Activated CD4-positive, alpha-beta memory T cell treated with anti-CD3 and anti-CD28 coated beads for 36 hours (primary cell): ENCODE measurements around the gene AMELX. TPM values are rescaled to one million over a fixed set of nuclear protein-coding genes. Genes with fewer than 3 reads are reported as not detected.

Experiments
- CTCF ChIA-PET: fragments of 350-600 bp; sonication (Branson Sonifier 250); formaldehyde crosslinking; loops from one replicate; lab custom pipeline; 2021; ENCODE audit warnings: antibody characterized with exemption, inconsistent platforms; lab: Charles Lee
- POLR2A ChIA-PET: fragments of 350-600 bp; sonication (Branson Sonifier 250); formaldehyde crosslinking; loops from one replicate; lab custom pipeline; 2021; ENCODE audit warnings: antibody characterized with exemption; lab: Charles Lee
- DNase-seq: peaks from one replicate; pipeline ENCODE4 v3.0.0-alpha.2; 2020
- H3K27ac Mint-ChIP-seq: one replicate; pipeline ENCODE4 v1.8.0; 2021; ENCODE audit warnings: mixed read lengths
- H3K27me3 Mint-ChIP-seq: one replicate; pipeline ENCODE4 v1.8.0; 2021; ENCODE audit warnings: mixed read lengths
- H3K36me3 Mint-ChIP-seq: one replicate; pipeline ENCODE4 v1.8.0; 2021; ENCODE audit warnings: mixed read lengths
- H3K4me1 Mint-ChIP-seq: one replicate; pipeline ENCODE4 v1.8.0; 2021; ENCODE audit warnings: low read depth, mixed read lengths
- H3K4me3 Mint-ChIP-seq: one replicate; pipeline ENCODE4 v1.8.0; 2021; ENCODE audit warnings: mild to moderate bottlenecking, mixed read lengths
- H3K9me3 Mint-ChIP-seq: one replicate; pipeline ENCODE4 v1.8.0; 2021; ENCODE audit warnings: mixed read lengths
- intact Hi-C: fragments of 100-400 bp; cut with micrococcal nuclease; formaldehyde crosslinking; loops from one replicate; pipeline ENCODE4 v1.15.1; 2023
- total RNA-seq, 2 experiments: library from RNA; stranded (reverse); gene quantifications; one replicate each; pipeline ENCODE4 v1.2.3, GENCODE V29; 2021

Gene AMELX
- total RNA-seq, 2 experiments from 2014 or later, result not detected

DNA sequence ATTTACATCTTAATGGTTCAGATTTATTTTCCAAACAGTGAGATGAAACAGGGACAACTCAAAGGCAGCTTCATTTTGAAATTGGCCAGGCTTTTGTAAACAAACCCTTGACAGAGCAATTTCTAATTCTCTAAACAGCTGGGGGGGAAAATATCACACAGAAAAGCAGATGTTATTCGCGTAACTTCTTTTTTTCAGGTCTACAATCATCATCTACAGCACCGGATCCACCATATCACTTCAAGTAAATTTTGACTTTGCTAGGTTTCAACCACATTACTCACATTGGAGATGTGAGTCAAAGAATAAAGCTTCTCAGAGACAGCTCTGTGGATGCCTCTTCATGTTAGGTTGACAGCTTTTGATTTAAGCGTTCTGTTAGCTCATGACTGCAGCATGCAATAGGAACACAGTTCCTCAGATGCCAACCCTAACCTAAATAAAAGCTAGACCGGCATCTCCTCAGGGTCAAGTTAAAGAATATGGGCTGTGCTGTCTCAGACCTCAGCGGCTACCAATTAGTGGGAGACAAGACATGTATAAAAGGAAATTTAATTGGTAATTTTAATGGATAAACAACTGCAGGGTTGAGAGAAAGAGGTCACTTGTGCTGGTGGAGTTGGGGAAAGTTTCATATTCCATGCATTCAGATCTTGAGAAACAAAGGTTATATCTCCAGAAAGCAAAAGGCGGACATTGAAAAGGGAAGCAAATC, 26.8 kb downstream of the AMELX start:
- CTCF ChIA-PET, result interaction anchor here (0.7 kb wide), 1 partner anchor 18 kb away, joined by 3 read pairs; no protein-coding TSS in a partner anchor
- intact Hi-C loops, result no loop called here
- Mint-ChIP-seq H3K27me3 (no peaks in the 10 kb centered on the region), H3K9me3 (peaks cover 3% of the 10 kb centered on the region), H3K4me3 (no peak overlapping the region), H3K36me3 (no peaks in the 10 kb centered on the region), H3K4me1 (no peaks in the 10 kb centered on the region), H3K27ac (no peak overlapping the region)
- DNase-seq, result no peak
- POLR2A ChIA-PET, result no interaction called here

DNA sequence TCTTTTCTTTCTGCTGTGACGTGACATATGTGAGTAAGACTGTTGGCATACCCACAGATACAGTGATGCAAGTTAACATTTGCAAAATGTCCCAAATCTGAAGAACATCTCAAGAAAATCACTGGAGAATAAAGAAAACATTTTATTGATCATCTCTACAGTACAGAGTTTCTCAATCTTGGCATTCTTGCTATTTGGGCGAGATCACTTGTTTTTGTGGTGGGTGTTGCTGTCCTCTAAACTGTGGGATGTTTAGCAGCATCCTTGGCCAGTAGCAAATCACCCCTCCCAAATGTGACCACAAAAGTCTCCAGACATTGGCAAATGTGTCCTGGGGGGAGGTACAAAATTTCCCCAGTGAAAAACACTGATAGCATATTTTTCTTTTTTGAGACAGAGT, 28.8 kb downstream of the AMELX start:
- no peak overlapping the region for H3K27ac Mint-ChIP-seq
- H3K4me1 Mint-ChIP-seq, result no peaks in the 10 kb centered on the region
- no peaks in the 10 kb centered on the region for H3K27me3 Mint-ChIP-seq
- H3K4me3 Mint-ChIP-seq, result no peak overlapping the region
- CTCF ChIA-PET, result no interaction called here
- H3K36me3 Mint-ChIP-seq, result no peaks in the 10 kb centered on the region
- DNase-seq, result no peak
- POLR2A ChIA-PET, result no interaction called here
- intact Hi-C loops, result no loop called here
- H3K9me3 Mint-ChIP-seq, result peaks cover 3% of the 10 kb centered on the region

DNA sequence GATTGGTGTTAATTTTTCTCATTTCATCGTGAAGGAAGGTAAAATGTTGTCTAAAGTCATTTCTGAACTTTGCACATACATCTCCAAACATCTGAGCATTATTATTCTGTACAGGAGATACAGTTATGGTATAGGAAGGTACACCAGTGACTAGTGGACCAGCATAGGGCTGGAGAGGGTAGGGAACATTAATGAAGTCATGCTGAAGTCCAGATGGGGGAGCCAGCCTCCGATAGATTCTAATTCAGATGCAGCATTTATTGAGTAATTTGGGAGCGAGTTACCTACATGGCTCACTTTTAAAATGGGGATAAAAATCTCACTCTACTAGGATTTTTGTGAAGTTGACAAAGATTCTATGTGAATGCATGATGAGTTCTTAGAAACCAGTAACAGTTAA, 34.9 kb downstream of the AMELX start:
- Mint-ChIP-seq H3K36me3 (no peaks in the 10 kb centered on the region), H3K9me3 (peaks cover 3% of the 10 kb centered on the region), H3K4me1 (no peaks in the 10 kb centered on the region), H3K27ac (no peak overlapping the region), H3K4me3 (no peak overlapping the region), H3K27me3 (no peaks in the 10 kb centered on the region)
- ChIA-PET CTCF (no interaction called here), POLR2A (no interaction called here)
- intact Hi-C loops, result no loop called here
- DNase-seq, result no peak

DNA sequence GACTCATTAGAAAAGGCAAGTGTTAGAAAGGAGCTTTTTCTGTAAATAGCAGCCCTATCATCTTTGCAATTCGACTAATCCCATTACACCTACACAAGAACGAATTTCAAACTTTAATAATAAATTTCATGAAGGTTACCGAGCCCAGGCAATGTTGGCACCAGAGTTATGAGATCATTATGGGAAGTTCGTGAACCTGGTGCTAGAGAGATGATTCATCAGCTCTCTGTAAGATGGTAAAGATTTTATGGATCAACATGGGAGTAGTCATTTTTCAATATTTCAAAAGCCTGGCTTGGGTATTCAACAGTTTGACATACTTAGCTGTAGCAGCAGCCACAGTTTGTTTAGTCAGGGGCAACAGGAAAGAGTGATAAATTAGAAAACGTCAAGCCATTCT, 35.8 kb downstream of the AMELX start:
- Mint-ChIP-seq H3K27ac (no peak overlapping the region), H3K4me3 (no peak overlapping the region), H3K27me3 (no peaks in the 10 kb centered on the region), H3K36me3 (no peaks in the 10 kb centered on the region), H3K9me3 (peaks cover under 1% of the 10 kb centered on the region), H3K4me1 (no peaks in the 10 kb centered on the region)
- intact Hi-C loops, result no loop called here
- ChIA-PET POLR2A (no interaction called here), CTCF (no interaction called here)
- DNase-seq, result no peak

DNA sequence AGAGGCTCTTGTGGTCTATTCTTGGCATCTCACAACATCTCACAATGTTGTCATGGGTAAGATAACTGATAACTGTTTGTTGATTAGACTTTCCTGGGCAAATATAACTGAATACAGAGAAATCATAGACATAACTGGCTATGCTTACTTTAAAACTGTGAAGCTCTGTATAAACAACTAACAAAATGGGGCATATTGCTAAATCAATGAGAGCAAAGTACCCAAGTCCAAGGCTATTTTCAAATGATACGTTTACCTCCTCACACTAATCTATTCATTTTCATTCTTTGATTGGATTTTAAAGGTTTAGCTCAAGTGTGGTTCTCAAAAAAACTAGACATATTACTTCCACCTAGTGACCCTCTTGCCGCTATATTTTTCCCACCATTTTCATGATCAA, 38.6 kb downstream of the AMELX start:
- DNase-seq, result no peak
- intact Hi-C loops, result no loop called here
- H3K27ac Mint-ChIP-seq, result no peak overlapping the region
- CTCF ChIA-PET, result no interaction called here
- no peaks in the 10 kb centered on the region for H3K36me3 Mint-ChIP-seq
- H3K4me3 Mint-ChIP-seq, result no peak overlapping the region
- no peaks in the 10 kb centered on the region for H3K9me3 Mint-ChIP-seq
- H3K27me3 Mint-ChIP-seq, result no peaks in the 10 kb centered on the region
- H3K4me1 Mint-ChIP-seq, result no peaks in the 10 kb centered on the region
- POLR2A ChIA-PET, result no interaction called here

DNA sequence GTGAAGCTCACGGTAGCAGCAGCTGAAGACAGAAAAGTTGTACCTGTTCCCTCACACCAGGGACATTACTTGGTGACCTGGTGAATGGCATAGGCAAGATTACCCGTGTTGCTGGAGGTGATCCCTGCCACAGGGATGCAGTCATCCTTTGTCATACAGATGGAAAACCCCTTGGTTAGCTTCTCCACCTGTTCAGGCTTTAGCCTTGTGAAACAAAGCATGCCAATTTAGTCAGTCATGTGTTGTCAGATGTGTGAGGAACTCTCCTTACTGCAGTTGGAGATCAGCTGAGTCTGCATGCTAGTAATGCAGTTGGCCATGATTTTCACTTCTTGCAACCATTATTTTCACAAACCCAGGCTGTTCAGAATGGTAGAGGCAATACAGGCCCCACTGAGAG, 41.0 kb downstream of the AMELX start:
- Mint-ChIP-seq H3K4me3 (no peak overlapping the region), H3K4me1 (no peaks in the 10 kb centered on the region), H3K36me3 (no peaks in the 10 kb centered on the region), H3K9me3 (no peaks in the 10 kb centered on the region), H3K27me3 (no peaks in the 10 kb centered on the region), H3K27ac (no peak overlapping the region)
- ChIA-PET CTCF (no interaction called here), POLR2A (no interaction called here)
- no peak for DNase-seq
- intact Hi-C loops, result no loop called here

DNA sequence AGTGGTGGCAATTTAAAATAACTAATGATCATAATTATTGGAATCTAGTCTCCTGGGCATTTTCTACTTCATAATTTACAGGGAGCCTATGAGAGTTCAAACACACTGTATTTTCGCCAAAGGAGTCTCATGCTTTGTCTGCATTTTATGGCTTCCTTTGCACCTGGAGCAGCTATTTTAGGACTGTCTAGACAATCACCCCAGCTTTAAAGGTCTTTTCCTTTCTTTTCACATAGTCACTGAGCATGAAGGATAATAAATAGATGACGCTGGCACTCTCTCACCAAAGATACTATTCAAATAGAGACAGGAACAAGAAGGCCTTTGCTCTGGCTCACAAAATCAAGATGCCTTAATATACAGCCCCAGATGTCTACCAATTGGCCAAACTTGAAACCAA, 43.0 kb downstream of the AMELX start:
- no peaks in the 10 kb centered on the region for H3K36me3 Mint-ChIP-seq
- no peaks in the 10 kb centered on the region for H3K4me1 Mint-ChIP-seq
- intact Hi-C loops, result no loop called here
- no peaks in the 10 kb centered on the region for H3K27me3 Mint-ChIP-seq
- H3K4me3 Mint-ChIP-seq, result no peak overlapping the region
- DNase-seq, result no peak
- ChIA-PET CTCF (no interaction called here), POLR2A (no interaction called here)
- no peaks in the 10 kb centered on the region for H3K9me3 Mint-ChIP-seq
- H3K27ac Mint-ChIP-seq, result no peak overlapping the region

DNA sequence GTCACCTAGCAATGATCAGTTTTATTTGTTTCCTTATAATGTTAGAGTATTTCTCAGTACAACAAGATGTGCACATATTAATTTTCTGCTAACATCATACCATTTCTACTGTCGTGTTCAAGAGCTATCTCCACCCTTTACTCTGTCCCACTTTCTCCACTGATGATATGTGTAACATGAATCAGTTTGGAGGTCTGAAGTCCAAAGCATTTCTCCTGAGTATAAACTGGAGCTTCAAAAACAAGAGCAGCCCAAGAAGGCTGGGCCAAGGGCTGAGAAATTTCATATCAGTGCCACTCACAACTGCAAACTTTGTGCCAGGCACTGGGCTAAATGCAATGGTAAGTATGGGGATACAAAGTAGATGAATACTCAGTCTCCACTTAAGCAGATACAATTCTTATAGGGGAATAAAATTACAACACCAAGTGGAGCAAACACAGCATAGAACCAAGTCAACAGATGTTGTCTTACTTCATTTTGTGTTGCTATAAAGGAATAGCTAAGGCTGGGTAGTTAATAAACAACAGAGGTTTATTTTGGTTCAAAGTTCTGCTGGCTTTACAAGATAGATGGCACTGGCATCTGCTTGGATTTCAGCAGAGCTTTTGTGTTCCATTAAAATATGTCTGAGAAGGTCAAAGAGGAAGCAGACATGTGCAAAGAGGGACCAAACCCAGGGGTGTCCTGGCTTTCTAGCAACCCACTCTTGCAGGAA, 44.2 kb downstream of the AMELX start:
- DNase-seq, result no peak
- Mint-ChIP-seq H3K9me3 (no peaks in the 10 kb centered on the region), H3K4me1 (no peaks in the 10 kb centered on the region), H3K27me3 (no peaks in the 10 kb centered on the region), H3K4me3 (no peak overlapping the region), H3K36me3 (no peaks in the 10 kb centered on the region), H3K27ac (no peak overlapping the region)
- POLR2A ChIA-PET, result no interaction called here
- intact Hi-C loops, result no loop called here
- CTCF ChIA-PET, result interaction anchor here (0.6 kb wide), 1 partner anchor 17 kb away, joined by 3 read pairs; no protein-coding TSS in a partner anchor

DNA sequence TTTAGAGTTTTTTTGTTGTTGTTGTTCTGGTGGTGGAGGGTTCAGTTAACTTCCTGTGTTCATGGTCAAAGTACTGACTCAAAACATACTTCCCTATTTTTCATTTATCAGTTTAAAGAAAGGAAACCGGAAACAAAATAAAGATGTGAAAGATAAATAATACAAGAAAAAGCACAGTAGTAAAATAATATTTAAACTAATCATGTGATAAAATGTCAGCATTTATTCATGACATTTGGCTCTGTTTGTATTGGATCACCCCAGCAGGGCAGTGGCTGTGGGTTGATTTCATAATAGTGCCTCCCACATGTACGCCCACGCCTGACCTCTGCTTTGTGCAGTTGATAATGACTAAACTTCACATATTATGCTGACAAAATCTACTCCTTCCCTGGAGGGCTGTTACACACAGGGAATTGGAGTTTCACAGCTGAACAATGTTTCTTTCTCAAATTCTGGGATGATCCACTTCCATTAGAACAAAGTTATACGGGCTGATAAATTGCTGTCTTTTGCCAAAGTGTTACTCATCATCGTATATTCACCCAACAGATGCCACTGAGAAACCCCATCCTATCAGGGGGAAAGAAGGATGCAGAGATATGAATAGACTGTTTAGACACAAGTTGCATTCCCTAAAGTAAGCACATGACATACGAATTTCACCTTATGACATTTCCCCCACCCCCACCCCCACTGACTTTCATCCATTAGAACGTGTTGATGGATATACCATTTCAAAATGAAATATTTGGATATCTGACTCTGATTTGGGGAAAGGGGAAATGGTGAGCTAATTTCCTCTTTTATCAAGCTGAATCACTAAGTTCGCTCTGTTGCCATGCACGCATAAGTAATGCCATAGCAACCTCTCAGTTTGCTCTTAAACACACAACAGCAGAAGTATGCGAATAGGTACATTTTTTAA, 48.3 kb downstream of the AMELX start:
- DNase-seq, result no peak
- Mint-ChIP-seq H3K27me3 (no peaks in the 10 kb centered on the region), H3K27ac (no peak overlapping the region), H3K4me3 (no peak overlapping the region), H3K36me3 (no peaks in the 10 kb centered on the region), H3K9me3 (no peaks in the 10 kb centered on the region), H3K4me1 (no peaks in the 10 kb centered on the region)
- POLR2A ChIA-PET, result interaction anchor here (0.7 kb wide), 1 partner anchor 50 kb away, joined by 4 read pairs; no protein-coding TSS in a partner anchor
- CTCF ChIA-PET, result no interaction called here
- intact Hi-C loops, result no loop called here

DNA sequence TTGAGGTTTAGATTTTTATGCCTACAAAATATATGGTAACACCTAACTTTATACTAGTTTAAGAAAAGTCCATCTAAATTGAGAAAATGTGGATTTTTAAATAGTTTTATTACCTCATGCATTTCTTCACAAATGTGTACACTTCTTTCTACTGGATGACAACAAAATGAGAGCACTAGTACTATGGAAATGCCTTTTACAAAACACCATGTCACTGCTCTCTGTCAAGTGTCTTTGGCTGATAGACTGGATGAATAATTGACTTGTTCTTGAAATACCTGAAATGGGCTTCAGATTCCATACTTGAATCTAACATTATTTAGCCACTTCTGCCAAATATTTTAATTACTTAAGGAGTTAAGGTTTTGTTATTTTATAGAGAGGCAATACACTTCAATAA, 49.5 kb downstream of the AMELX start:
- H3K4me3 Mint-ChIP-seq, result no peak overlapping the region
- POLR2A ChIA-PET, result no interaction called here
- H3K27ac Mint-ChIP-seq, result no peak overlapping the region
- CTCF ChIA-PET, result no interaction called here
- no peak for DNase-seq
- no peaks in the 10 kb centered on the region for H3K9me3 Mint-ChIP-seq
- no peaks in the 10 kb centered on the region for H3K27me3 Mint-ChIP-seq
- H3K4me1 Mint-ChIP-seq, result no peaks in the 10 kb centered on the region
- intact Hi-C loops, result no loop called here
- H3K36me3 Mint-ChIP-seq, result no peaks in the 10 kb centered on the region

DNA sequence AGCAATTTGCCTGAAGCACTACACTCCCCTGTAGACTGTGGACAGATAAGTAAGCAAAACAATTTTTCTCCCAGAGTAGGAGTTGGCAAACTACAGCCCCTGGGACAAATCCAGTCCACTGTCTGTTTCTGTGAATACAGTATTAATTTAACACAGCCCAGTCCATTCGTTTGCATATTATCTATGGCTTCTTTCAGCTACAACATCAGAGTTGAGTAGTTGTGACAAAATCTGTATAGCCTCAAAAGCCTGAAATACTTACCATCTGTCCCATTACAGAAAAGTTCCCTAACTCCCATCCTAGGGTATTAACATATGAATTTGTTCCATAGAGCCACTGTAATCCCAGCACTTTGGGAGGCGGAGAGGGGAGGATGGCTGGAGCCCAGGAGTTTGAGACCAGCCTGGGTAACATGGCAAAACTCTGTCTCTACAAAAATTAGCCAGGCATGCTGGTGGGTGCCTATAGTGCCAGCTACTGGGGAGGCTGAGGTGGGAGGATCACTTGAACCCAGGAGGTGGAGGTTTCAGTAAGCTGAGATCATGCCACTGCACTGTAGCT, 53.0 kb downstream of the AMELX start:
- CTCF ChIA-PET, result no interaction called here

DNA sequence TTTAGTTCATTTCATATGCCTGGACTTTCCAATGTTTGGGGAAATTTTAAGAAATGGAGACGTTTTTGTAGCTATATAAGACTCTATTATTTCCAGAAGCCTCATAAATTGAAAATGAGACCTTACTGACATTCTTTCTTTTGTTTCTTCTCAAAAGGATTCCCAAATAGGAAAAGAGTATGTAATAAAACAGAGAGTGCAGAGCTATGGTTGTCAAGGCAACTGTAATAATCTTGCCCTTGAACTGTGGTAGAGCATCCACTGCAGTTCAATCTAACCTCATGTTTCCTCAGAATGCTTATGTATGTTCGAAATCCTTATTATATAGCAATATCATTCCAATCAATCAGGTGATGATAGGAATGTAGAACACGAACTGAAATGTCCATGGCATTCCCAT, 54.1 kb downstream of the AMELX start:
- Mint-ChIP-seq H3K36me3 (no peaks in the 10 kb centered on the region), H3K9me3 (no peaks in the 10 kb centered on the region)
- intact Hi-C loops, result no loop called here

More for the DNA sequence above, 53.0 kb downstream of the AMELX start:
- intact Hi-C loops, result no loop called here
- Mint-ChIP-seq H3K36me3 (no peaks in the 10 kb centered on the region), H3K9me3 (no peaks in the 10 kb centered on the region), H3K27me3 (no peaks in the 10 kb centered on the region), H3K4me3 (no peak overlapping the region), H3K27ac (no peak overlapping the region), H3K4me1 (no peaks in the 10 kb centered on the region)
- POLR2A ChIA-PET, result no interaction called here
- no peak for DNase-seq

More for the DNA sequence above, 54.1 kb downstream of the AMELX start:
- Mint-ChIP-seq H3K4me3 (no peak overlapping the region), H3K4me1 (no peaks in the 10 kb centered on the region), H3K27me3 (no peaks in the 10 kb centered on the region), H3K27ac (no peak overlapping the region)
- no peak for DNase-seq
- ChIA-PET CTCF (no interaction called here), POLR2A (no interaction called here)
